ENCODE measurements around the gene OR1F1. TPM values are rescaled to one million over a fixed set of nuclear protein-coding genes. Genes with fewer than 3 reads are reported as not detected.

The OR1F1 gene
- total and polyA plus RNA-seq, 2 experiments from 2014 or later, result not detected

DNA sequence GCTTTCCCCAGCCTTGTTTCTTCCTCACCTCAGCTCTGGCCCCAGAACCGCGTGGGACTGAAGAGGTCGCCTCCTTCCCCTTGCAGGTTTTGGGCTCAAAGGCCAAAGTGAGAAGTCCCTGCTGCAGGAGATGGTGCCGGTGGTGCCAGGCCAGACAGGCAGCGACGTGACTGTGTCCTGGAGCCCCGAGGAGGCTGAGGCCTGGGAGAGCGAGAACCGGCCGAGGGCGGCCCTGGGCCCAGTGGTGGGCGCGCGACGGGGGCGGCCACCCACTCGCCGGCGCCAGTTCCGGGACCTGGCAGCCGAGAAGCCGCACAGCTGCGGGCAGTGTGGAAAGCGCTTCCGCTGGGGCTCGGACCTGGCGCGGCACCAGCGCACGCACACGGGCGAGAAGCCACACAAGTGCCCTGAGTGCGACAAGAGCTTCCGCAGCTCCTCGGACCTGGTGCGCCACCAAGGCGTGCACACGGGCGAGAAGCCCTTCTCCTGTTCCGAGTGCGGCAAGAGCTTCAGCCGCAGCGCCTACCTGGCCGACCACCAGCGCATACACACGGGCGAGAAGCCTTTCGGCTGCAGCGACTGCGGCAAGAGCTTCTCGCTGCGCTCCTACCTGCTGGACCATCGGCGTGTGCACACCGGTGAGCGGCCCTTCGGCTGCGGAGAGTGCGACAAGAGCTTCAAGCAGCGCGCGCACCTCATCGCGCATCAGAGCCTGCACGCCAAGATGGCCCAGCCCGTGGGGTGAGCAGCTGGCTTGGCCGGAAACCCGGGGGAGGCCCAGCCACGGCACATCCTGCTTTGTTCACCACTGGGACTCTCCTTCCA is 47.2 kb upstream of the OR1F1 start:
- H3F3A ChIP-seq (ENCODE audit: insufficient read depth), result no peaks in the 10 kb centered on the region
- H3K4me3 ChIP-seq, result no peak overlapping the region
- no peaks in the 10 kb centered on the region for H3K9me2 ChIP-seq (ENCODE audit: insufficient read depth)
- TF ChIP-seq EZH2 (IDR thresholded peaks at IDR 0.05; ENCODE audit: insufficient read depth, poor library complexity, severe bottlenecking) (no peak), EZH2phosphoT487 (IDR thresholded peaks at IDR 0.05; ENCODE audit: insufficient read depth, low read depth) (no peak)
- peaks cover 6% of the 10 kb centered on the region; the same call in 1 of the 2 replicates for H3K4me1 ChIP-seq (ENCODE audit: insufficient read depth)
- in situ Hi-C loops (cut with MboI), result no loop called here
- no peak overlapping the region for H3K27ac ChIP-seq
- peaks cover 21% of the 10 kb centered on the region for H3K79me2 ChIP-seq (ENCODE audit: insufficient read depth)
- no peaks in the 10 kb centered on the region for H3K9me3 ChIP-seq (ENCODE audit: low read depth)
- no peaks in the 10 kb centered on the region for H3K36me3 ChIP-seq (ENCODE audit: low read depth)
- H3K9ac ChIP-seq, result no peak overlapping the region
- 94 to 96% methylated on average over 52 to 69 of the region's 69 CpGs for WGBS, 2 experiments (ENCODE audit: low coverage in 1 of 2, low lambda C conversion rate in 2 of 2, missing lambda C conversion rate in 2 of 2)
- no peak for DNase-seq
- H2AFZ ChIP-seq, result no peak overlapping the region
- no peaks in the 10 kb centered on the region for H4K20me1 ChIP-seq (ENCODE audit: insufficient read depth)
- H3K27me3 ChIP-seq (replicated peaks; ENCODE audit: insufficient read depth), result no peaks in the 10 kb centered on the region
- no peak overlapping the region for H3K4me2 ChIP-seq (ENCODE audit: unreplicated experiment)

DNA sequence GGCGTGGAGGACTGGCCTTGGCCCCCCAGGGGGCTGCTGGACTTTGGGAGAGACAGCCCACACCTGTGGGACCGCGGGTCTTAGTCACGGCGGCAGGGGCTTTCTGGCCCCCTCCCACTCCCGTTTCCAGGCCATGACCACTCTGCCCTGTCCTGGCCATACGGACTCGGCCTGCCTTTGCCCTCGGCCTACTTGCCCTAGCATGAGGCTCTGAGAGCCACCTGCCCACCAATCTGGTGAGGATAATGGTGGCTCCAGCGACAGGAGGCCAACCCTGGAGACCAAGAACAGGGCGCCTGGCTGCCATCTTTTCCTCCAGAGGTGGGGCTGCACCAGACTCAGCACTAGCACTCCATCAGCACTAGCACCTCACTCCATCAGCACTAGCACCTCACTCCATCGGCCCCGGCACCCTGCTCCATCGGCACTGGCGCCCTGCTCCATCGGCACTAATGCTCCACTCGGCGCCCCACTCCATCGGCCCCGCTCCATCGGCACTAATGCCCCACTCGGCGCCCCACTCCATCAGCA is 46.2 kb upstream of the OR1F1 start:
- Histone ChIP-seq H3K27me3 (replicated peaks; ENCODE audit: insufficient read depth) (no peaks in the 10 kb centered on the region), H3K9me2 (ENCODE audit: insufficient read depth) (no peaks in the 10 kb centered on the region), H2AFZ (no peak overlapping the region), H3F3A (ENCODE audit: insufficient read depth) (no peaks in the 10 kb centered on the region), H3K36me3 (ENCODE audit: low read depth) (no peaks in the 10 kb centered on the region), H4K20me1 (ENCODE audit: insufficient read depth) (no peaks in the 10 kb centered on the region), H3K4me2 (ENCODE audit: unreplicated experiment) (no peak overlapping the region), H3K27ac (no peak overlapping the region), H3K9ac (no peak overlapping the region), H3K9me3 (ENCODE audit: low read depth) (no peaks in the 10 kb centered on the region), H3K79me2 (ENCODE audit: insufficient read depth) (peaks cover 11% of the 10 kb centered on the region), H3K4me3 (no peak overlapping the region), H3K4me1 (ENCODE audit: insufficient read depth) (no peaks in the 10 kb centered on the region)
- in situ Hi-C loops (cut with MboI), result no loop called here
- no peak for DNase-seq
- WGBS, 2 experiments (ENCODE audit: low coverage in 1 of 2, low lambda C conversion rate in 2 of 2, missing lambda C conversion rate in 2 of 2), result 94 to 97% methylated on average over 22 to 23 of the region's 23 CpGs
- no peak for TF ChIP-seq EZH2phosphoT487 (IDR thresholded peaks at IDR 0.05; ENCODE audit: insufficient read depth, low read depth)
- no peak for TF ChIP-seq EZH2 (IDR thresholded peaks at IDR 0.05; ENCODE audit: insufficient read depth, poor library complexity, severe bottlenecking)

DNA sequence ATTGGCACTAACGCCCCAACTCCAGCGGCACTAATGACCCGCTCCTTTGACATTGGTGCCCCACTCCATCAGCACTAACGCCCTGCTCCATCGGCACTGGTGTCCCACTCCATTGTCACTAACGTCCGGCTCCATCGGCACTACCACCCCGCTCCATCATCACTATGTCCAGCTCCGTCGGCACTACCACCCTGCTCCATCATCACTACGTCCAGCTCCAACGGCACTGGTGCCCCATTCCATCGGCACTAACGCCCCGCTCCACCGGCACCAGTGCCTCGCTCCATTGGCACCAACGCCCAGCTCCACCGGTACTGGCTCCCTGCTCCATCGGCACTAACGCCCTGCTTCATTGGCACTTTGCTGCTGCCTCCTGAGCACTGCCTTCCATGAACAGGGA is 45.7 kb upstream of the OR1F1 start:
- Histone ChIP-seq H3K4me3 (no peak overlapping the region), H3F3A (ENCODE audit: insufficient read depth) (no peaks in the 10 kb centered on the region), H3K9me3 (ENCODE audit: low read depth) (no peaks in the 10 kb centered on the region), H4K20me1 (ENCODE audit: insufficient read depth) (no peaks in the 10 kb centered on the region), H3K79me2 (ENCODE audit: insufficient read depth) (peaks cover 6% of the 10 kb centered on the region; the same call in 1 of the 2 replicates), H2AFZ (no peak overlapping the region), H3K4me1 (ENCODE audit: insufficient read depth) (no peaks in the 10 kb centered on the region), H3K27ac (no peak overlapping the region), H3K36me3 (ENCODE audit: low read depth) (no peaks in the 10 kb centered on the region), H3K9me2 (ENCODE audit: insufficient read depth) (no peaks in the 10 kb centered on the region), H3K4me2 (ENCODE audit: unreplicated experiment) (no peak overlapping the region), H3K27me3 (replicated peaks; ENCODE audit: insufficient read depth) (no peaks in the 10 kb centered on the region), H3K9ac (no peak overlapping the region)
- in situ Hi-C loops (cut with MboI), result no loop called here
- DNase-seq, result no peak
- TF ChIP-seq EZH2 (IDR thresholded peaks at IDR 0.05; ENCODE audit: insufficient read depth, poor library complexity, severe bottlenecking) (no peak), EZH2phosphoT487 (IDR thresholded peaks at IDR 0.05; ENCODE audit: insufficient read depth, low read depth) (no peak)
- WGBS, 2 experiments (ENCODE audit: low coverage in 1 of 2, low lambda C conversion rate in 2 of 2, missing lambda C conversion rate in 2 of 2), result 96 to 98% methylated on average over 22 of the region's 22 CpGs

DNA sequence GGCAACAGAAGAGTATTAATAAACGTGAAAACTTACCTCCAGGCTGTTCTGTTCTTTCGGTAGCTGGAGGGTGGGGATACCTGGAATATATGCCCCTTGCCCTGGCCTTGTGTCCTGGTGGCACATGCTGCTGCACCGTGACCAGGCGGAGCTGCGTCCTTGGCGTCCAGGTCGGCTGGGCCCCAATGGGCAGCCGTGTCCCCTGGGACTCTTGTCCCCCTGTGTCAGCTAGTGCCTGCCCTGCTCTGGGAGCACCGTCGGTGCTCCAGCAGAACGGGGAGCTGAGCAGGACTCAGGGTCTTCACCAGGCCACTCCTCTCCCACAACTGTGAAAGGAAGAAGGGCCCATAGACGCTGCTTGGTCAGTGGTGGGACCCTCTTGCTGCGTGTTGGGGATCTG is 45.2 kb upstream of the OR1F1 start:
- in situ Hi-C loops (cut with MboI), result no loop called here

More for the DNA sequence above, 45.2 kb upstream of the OR1F1 start:
- 93 to 97% methylated on average over 13 of the region's 13 CpGs for WGBS, 2 experiments (ENCODE audit: low coverage in 1 of 2, low lambda C conversion rate in 2 of 2, missing lambda C conversion rate in 2 of 2)
- Histone ChIP-seq H3K27me3 (replicated peaks; ENCODE audit: insufficient read depth) (no peaks in the 10 kb centered on the region), H3K36me3 (ENCODE audit: low read depth) (no peaks in the 10 kb centered on the region), H3K27ac (no peak overlapping the region), H3K4me1 (ENCODE audit: insufficient read depth) (no peaks in the 10 kb centered on the region), H3K9me2 (ENCODE audit: insufficient read depth) (no peaks in the 10 kb centered on the region), H3K79me2 (ENCODE audit: insufficient read depth) (peaks cover 1% of the 10 kb centered on the region; the same call in 1 of the 2 replicates), H4K20me1 (ENCODE audit: insufficient read depth) (no peaks in the 10 kb centered on the region), H3K9ac (no peak overlapping the region), H3F3A (ENCODE audit: insufficient read depth) (no peaks in the 10 kb centered on the region), H3K4me3 (no peak overlapping the region), H3K9me3 (ENCODE audit: low read depth) (no peaks in the 10 kb centered on the region), H2AFZ (no peak overlapping the region), H3K4me2 (ENCODE audit: unreplicated experiment) (no peak overlapping the region)
- no peak for DNase-seq
- TF ChIP-seq EZH2 (IDR thresholded peaks at IDR 0.05; ENCODE audit: insufficient read depth, poor library complexity, severe bottlenecking), result no peak
- no peak for TF ChIP-seq EZH2phosphoT487 (IDR thresholded peaks at IDR 0.05; ENCODE audit: insufficient read depth, low read depth)

Measured in GM23248 (cell line).